Ovary (tissue), 9 donors: ENCODE results near the gene GCK. TPM values are rescaled to one million over a fixed set of nuclear protein-coding genes. Genes with fewer than 3 reads are reported as not detected.

Experiments
- DNase-seq, 5 donors: peaks; one replicate each; pipeline ENCODE4 v3.0.0-alpha.2; 2019 to 2020
- H3K27ac ChIP-seq, 2 donors: fragments of 200-600 bp; one replicate each; pipeline versions ENCODE4 v1.5.1 to v1.8.0; 2019 to 2022
- H3K27me3 ChIP-seq: fragments of 200-600 bp; one replicate; pipeline ENCODE4 v1.8.0; 2022
- H3K36me3 ChIP-seq: fragments of 200-600 bp; sonication (generic); one replicate; pipeline ENCODE4 v1.5.1; 2019
- H3K4me1 ChIP-seq: one replicate; pipeline ENCODE4 v1.8.1; 2013; ENCODE audit warnings: mild to moderate bottlenecking, moderate library complexity; ENCODE audit not compliant: insufficient read depth
- H3K4me3 ChIP-seq: fragments of 200-600 bp; sonication (generic); one replicate; pipeline ENCODE4 v1.5.1; 2017
- H3K9me3 ChIP-seq, 2 donors: fragments of 200-600 bp in 1 of 2; sonication (generic) in 1 of 2; one replicate each; pipeline versions ENCODE4 v1.5.1 to v1.8.1; 2013 to 2019; ENCODE audit warnings: mild to moderate bottlenecking in 1 of 2, moderate library complexity in 1 of 2
- EP300 ChIP-seq: sonication (generic); formaldehyde crosslinking; IDR thresholded peaks from one replicate; pipeline ENCODE4 v1.6.1; 2017; ENCODE audit warnings: antibody characterized with exemption
- POLR2A ChIP-seq: fragments of 450-650 bp; IDR thresholded peaks from one replicate; pipeline ENCODE4 v1.6.1; 2017; ENCODE audit warnings: antibody characterized with exemption, mild to moderate bottlenecking, moderate library complexity
- WGBS, 3 donors: extraction: QIAGEN DNeasy Blood & Tissue Kit in 1 of 3; methylation state at CpG; one replicate each; pipeline versions ENCODE4 v1.1.5 to v1.1.7; 2013 to 2017; 5-methylcytosine and 5-hydroxymethylcytosine counted together
- intact Hi-C, 4 donors: fragments of 100-400 bp; cut with DNase I; formaldehyde crosslinking; loops; one replicate each; pipeline versions ENCODE4 v1.11.0 to v1.15.1; 2022 to 2023
- polyA plus RNA-seq, 2 donors: library from polyadenylated mRNA; stranded (reverse); fragments of 200-250 nt in 1 of 2; fragments of 350-450 nt in 1 of 2; fragmentation: Illumina TruSeq in 1 of 2; extraction: RNeasy Lipid Tissue Mini Kit (QIAGEN cat#74804) in 1 of 2; gene quantifications; one replicate each; pipeline ENCODE4 v1.2.3, GENCODE V29; 2013 to 2014
- total RNA-seq, 7 donors: library from RNA; depleted of rRNA in 2 of 7; stranded (reverse); fragments of >200 nt in 2 of 7; fragmentation: NEBNext Ultra II Directional in 3 of 7; extraction: Animal tissue kit (Norgen Biotek cat#: 25700) in 3 of 7; gene quantifications; one replicate each; pipeline versions ENCODE4 v1.1.0 to v1.2.4, GENCODE V29; 2016 to 2023
- TF ChIP-seq, protein P1 (sequence below), 3 donors: fragments of 450-650 bp in 2 of 3; fragments of 200-600 bp in 1 of 3; IDR thresholded peaks; one replicate each; pipeline versions ENCODE4 v1.5.1 to v1.8.0; 2016 to 2022; ENCODE audit warnings: antibody characterized with exemption in 3 of 3, mild to moderate bottlenecking in 1 of 3
- donor health status: DM: no; HTN: no; CAD: no; lungs with moderate emphysema.
- donor health status: DM: no; HTN: no; CAD: no.
- donor health status: Bipolar disorder and iron deficiency.
- donor health status: DM: yes; HTN: yes; CAD: no.
- donor health status: DM: no; HTN: no; CAD: no.
- donor health status: DM: yes; HTN: yes; CAD: no.

GCK gene
- total and polyA plus RNA-seq, 9 donors: 0.48 to 2.9 (median 1.3) TPM

DNA sequence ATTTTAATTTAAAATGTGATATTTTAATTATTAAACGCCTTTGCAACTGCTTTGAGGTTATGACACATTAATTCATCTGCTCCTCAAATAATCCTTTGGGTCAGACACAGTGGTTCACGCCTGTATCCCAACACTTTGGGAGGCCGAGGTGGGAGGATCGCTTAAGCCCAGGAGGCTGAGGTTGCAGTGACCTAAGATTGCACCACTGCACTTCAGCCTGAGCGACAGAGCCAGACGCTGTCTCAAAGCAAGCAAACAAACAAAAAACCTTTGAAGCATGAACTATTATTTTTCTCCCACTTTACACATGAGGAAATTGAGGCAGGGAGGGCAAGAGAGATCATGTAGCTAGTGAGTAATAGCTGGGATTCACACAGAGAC is 64.4 kb downstream of the GCK start:
- intact Hi-C loops: loop anchor here in 2 of 4 donors (5.0 kb wide), 2 partner anchors 43 to 48 kb away; partner anchors contain the start of gene POLM (in 1 of the 2)
- peak in 1 of 5 donors; percentile 29 for DNase-seq
- TF ChIP-seq EP300 (no peak), POLR2A (no peak)
- TF ChIP-seq, protein P1, sequence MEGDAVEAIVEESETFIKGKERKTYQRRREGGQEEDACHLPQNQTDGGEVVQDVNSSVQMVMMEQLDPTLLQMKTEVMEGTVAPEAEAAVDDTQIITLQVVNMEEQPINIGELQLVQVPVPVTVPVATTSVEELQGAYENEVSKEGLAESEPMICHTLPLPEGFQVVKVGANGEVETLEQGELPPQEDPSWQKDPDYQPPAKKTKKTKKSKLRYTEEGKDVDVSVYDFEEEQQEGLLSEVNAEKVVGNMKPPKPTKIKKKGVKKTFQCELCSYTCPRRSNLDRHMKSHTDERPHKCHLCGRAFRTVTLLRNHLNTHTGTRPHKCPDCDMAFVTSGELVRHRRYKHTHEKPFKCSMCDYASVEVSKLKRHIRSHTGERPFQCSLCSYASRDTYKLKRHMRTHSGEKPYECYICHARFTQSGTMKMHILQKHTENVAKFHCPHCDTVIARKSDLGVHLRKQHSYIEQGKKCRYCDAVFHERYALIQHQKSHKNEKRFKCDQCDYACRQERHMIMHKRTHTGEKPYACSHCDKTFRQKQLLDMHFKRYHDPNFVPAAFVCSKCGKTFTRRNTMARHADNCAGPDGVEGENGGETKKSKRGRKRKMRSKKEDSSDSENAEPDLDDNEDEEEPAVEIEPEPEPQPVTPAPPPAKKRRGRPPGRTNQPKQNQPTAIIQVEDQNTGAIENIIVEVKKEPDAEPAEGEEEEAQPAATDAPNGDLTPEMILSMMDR (IDR thresholded peaks at IDR 0.05): no peak
- no peaks in the 10 kb centered on the region for H3K36me3 ChIP-seq
- no peaks in the 10 kb centered on the region for H3K27me3 ChIP-seq
- no peak overlapping the region for H3K27ac ChIP-seq
- no peaks in the 10 kb centered on the region for H3K9me3 ChIP-seq
- H3K4me1 ChIP-seq: peaks cover 4% of the 10 kb centered on the region
- no peak overlapping the region for H3K4me3 ChIP-seq
- 86 to 90% (median 88%) methylated on average over 6 of the region's 6 CpGs for WGBS, 3 donors

DNA sequence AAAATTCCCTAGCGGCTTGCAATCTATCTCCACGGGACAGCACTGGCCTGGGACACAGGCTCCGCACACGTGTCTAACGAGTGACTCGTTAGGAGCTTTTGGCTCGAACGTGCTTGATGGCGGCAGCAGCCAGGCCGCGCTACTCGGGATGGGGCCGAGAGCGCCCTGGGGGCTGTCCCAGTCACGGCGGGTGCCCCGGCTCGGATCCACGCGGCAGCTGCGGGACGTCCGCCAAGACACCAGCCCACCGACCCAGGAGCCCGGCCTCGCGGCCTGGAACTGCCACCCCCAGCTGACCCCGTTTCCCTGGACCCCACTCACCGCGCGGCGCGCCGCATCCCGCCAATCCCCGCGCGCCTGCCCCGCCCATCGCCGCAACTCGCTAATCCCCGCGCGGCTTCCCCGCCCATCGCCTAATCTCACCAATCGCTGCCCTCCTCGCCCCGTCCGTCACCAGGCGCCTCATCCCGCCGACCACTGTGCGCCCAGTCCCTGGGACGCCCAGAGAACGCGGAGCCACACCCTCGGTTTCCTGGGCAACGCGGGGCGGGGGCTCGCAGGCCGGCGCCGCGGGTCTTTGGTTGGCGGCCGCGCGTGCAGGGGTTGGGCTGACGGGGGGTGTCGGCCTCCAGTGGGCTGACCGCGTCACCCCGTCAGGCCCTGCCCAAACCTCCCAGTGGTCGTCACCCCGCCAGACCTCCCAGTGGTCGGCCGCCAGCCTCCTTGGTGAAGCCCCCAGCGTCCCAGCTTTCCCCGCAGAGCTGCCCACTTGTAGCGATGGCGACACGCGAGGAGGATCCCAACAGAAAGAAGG is 65.8 kb downstream of the GCK start, which contains the start of gene POLD2:
Gene POLD2 (minus strand): TSS at position 359 of the 814 bp plus-strand sequence. CDS start 1,495 bp downstream, outside the sequence.
- peaks cover 4% of the 10 kb centered on the region for H3K4me1 ChIP-seq
- peak; percentile 98 to 99 (median 98) for DNase-seq
- WGBS, 3 donors: 0 to 1% (median 0%) methylated on average over 66 to 86 of the region's 86 CpGs
- no peaks in the 10 kb centered on the region for H3K36me3 ChIP-seq
- TF ChIP-seq POLR2A: peak; percentile 69
- no peak for TF ChIP-seq EP300
- TF ChIP-seq, protein P1 (IDR thresholded peaks at IDR 0.05): peak in 2 of 3 donors; percentile 7 to 10
- intact Hi-C loops: loop anchor here in 2 of 4 donors (5.0 kb wide), 2 partner anchors 41 to 46 kb away; partner anchors contain the start of gene POLM (in 1 of the 2)
- H3K9me3 ChIP-seq: no peaks in the 10 kb centered on the region
- peak within 1 kb of the TSS; percentile 91 for H3K4me3 ChIP-seq
- H3K27me3 ChIP-seq: no peaks in the 10 kb centered on the region
- peak within 1 kb of the TSS; percentile 42 to 88 for H3K27ac ChIP-seq

DNA sequence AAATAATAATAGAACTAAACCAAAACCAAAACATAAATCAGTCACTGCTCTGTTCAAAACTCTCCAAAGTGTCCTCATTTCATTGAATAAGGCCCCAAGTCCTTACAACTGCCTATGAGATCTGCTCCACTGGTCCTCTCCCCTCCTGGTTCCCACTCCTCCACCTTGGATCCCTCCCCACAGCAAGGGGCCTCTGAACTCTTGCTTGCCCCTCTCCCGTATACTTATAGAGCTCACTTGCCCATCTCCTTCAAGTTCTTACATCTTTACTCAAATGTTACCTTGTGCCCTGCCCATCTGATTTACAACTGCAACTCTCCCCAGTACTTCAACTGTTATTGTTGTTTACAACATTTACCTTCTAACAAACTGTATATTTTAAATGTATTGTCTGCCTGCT is 66.7 kb downstream of the GCK start:
- intact Hi-C loops: loop anchor here in 2 of 4 donors (5.0 kb wide), 2 partner anchors 40 to 45 kb away; partner anchors contain the start of gene POLM (in 1 of the 2)
- H3K36me3 ChIP-seq: no peaks in the 10 kb centered on the region

DNA sequence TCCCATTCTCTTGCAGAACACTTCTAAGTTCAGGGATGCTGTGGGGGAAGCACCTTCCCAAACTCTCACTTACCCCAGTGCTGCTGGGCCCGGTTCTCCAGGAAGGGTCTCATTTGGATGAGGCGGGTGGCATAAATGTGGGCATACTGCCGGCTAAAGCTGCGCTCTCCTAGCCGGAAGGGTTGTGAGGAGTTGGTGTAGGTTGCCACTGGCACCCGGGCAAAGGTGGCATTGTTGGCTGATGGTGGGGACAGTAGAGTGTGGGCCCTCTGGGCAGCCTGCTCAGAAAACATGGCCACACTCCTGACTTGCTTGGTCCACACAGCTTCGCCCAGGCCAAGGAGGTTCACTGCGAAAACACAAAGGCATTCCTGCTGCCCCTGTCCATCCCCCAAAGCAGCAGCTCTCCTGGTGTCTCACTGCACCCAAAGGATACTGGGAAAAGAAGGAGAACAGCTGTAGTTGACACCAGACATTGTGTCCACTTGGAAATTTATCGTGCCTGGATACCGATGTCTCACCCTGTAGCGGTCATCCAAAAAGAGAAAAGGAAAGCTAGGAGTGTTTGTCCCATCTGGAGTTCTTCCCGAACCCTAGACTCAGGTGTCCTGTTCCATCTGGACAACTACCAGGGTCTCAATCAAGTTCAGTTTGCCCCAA is 67.3 kb downstream of the GCK start:
- H3K36me3 ChIP-seq: no peaks in the 10 kb centered on the region
- no peaks in the 10 kb centered on the region for H3K27me3 ChIP-seq
- H3K4me3 ChIP-seq: no peak overlapping the region
- TF ChIP-seq, protein P1 (IDR thresholded peaks at IDR 0.05): no peak
- TF ChIP-seq EP300 (no peak), POLR2A (no peak)
- peaks cover 4% of the 10 kb centered on the region for H3K4me1 ChIP-seq
- WGBS, 3 donors: 86 to 90% (median 90%) methylated on average over 12 of the region's 12 CpGs
- H3K9me3 ChIP-seq: no peaks in the 10 kb centered on the region
- H3K27ac ChIP-seq: no peak overlapping the region
- DNase-seq: peak in 1 of 5 donors; percentile 34
- intact Hi-C loops: loop anchor here in 2 of 4 donors (5.0 kb wide), 2 partner anchors 40 to 45 kb away; partner anchors contain the start of gene POLM (in 1 of the 2)

More for the DNA sequence above, 66.7 kb downstream of the GCK start:
- Histone ChIP-seq H3K27ac (peak overlapping the region in 1 of 2 donors; percentile 88), H3K4me1 (peaks cover 4% of the 10 kb centered on the region), H3K4me3 (peak overlapping the region; percentile 91), H3K9me3 (no peaks in the 10 kb centered on the region), H3K27me3 (no peaks in the 10 kb centered on the region)
- DNase-seq: no peak
- 23 to 45% (median 32%) methylated on average over 1 of the region's 1 CpG for WGBS, 3 donors
- no peak for TF ChIP-seq EP300
- TF ChIP-seq, protein P1 (IDR thresholded peaks at IDR 0.05): no peak
- TF ChIP-seq POLR2A: no peak
